ENCODE data around the gene ZNRF3.

ZNRF3 gene

DNA sequence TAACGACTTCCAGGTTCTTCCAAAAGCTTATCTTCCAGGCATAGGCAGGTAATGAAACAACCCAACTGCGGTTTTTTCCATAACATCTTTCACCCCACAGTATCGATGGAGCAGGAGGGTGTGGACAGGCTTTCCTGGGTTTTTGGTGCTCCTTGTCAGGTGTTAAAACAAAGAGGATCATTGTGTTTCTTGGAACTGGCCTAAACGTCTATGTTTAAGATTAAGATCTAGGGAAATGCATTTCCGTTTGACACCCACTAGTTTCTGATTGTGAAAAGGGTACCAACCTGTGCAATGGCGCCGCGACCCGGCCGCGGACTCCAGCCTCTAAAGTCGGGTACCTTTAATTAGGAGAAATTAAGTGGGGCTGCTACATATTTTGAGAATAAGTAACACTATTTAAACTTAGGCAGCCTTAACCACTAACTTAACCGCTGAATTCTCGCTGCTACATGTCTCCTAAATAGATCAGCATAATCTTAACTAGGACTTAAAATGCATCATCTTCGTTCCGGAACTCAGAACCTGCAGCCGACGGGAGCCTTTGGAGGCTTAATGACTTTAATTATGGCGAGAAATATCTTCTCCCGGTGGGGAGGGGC lies 146.7 kb downstream of the ZNRF3 start:
- peak overlapping the region; percentile 28 for H3K4me3 ChIP-seq (replicated peaks; ENCODE audit: low read depth, low read length)
- no peak for DNase-seq (ENCODE audit: extremely low read depth, low read depth)
- no peak for TF ChIP-seq CTCF (IDR thresholded peaks at IDR 0.05; ENCODE audit: low read depth, low read length, missing control alignments)

DNA sequence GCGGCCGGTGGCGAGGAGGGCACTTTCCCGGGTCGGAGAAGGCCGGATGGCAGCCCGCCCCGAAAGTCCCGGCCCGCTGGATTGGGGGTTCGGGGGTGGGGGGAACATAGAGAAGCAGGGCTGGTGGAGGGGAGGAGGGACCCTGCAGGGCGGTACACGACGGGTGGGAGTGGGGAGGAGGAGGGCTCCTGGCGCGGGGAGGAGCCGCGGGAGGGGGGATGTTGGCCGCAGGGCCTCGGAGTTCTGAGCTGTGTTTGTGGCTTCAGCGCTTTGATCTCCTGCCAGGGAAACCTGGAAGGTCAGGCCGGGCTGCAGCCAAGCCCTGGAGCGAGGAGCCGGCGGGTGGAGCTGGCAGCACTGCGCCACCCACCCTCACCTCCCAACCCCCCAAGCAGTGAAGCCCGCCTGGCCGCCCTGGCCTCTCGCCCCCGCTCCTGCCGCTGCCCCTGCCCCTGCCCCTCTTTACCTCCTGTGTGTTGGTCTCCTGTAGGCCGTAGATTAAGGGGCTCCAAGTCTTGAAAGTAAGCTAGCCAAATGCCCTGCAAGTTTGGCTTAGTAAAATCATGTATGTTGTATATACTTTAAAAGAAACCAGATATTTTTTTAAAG lies 147.3 kb downstream of the ZNRF3 start:
- peak; percentile 62 for DNase-seq (ENCODE audit: extremely low read depth, low read depth)
- H3K4me3 ChIP-seq (replicated peaks; ENCODE audit: low read depth, low read length), result peak overlapping the region; percentile 28
- TF ChIP-seq CTCF (IDR thresholded peaks at IDR 0.05; ENCODE audit: low read depth, low read length, missing control alignments), result no peak

DNA sequence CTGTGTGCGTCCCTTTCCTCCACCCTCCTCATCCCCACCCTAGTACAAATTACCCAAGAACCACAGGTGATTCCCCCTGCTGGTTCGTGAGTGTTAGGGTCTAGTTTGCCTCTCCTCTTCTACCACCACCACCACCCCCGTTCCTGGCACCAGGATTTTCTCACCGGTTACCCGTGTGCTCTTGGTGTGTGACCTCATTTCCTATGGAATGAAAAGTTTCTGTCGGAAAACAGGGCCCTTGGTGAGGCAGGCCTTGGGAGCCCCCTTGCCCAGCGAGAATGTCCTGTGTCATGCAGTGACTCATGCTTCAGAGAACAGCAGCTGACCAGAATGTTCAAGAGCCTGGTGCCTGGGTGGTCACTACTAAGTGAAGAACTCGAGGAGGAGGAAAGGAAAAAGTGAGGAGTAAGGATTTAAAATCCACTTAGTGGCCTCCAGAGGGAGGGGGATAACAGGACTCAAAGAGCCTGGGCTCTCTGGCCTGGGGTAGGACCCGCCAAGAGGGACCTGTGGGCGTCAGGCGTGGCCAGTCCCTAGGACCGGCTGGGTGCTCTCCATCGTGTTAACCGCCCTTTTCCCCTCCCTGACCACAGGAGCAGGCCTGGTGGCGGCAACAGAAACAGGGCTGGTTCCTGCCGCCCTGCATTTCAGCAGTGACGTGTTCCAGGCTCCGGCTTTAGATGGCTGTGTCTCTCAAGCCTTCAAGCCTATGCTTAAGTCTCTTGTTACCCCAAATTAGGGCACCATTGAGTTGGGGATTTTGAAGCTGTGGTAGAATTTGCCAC lies 148.0 kb downstream of the ZNRF3 start:
- peak; percentile 89 for DNase-seq (ENCODE audit: extremely low read depth, low read depth)
- TF ChIP-seq CTCF (IDR thresholded peaks at IDR 0.05; ENCODE audit: low read depth, low read length, missing control alignments), result no peak

GRCh38 chr22:29032014-29032475 lies 148.7 kb downstream of the ZNRF3 start:
- peak overlapping the region; percentile 28 for H3K4me3 ChIP-seq (replicated peaks; ENCODE audit: low read depth, low read length)
- no peak for DNase-seq (ENCODE audit: extremely low read depth, low read depth)
- TF ChIP-seq CTCF (IDR thresholded peaks at IDR 0.05; ENCODE audit: low read depth, low read length, missing control alignments), result no peak

More for the DNA sequence above, 148.0 kb downstream of the ZNRF3 start:
- H3K4me3 ChIP-seq (replicated peaks; ENCODE audit: low read depth, low read length), result peak overlapping the region; percentile 28

DNA sequence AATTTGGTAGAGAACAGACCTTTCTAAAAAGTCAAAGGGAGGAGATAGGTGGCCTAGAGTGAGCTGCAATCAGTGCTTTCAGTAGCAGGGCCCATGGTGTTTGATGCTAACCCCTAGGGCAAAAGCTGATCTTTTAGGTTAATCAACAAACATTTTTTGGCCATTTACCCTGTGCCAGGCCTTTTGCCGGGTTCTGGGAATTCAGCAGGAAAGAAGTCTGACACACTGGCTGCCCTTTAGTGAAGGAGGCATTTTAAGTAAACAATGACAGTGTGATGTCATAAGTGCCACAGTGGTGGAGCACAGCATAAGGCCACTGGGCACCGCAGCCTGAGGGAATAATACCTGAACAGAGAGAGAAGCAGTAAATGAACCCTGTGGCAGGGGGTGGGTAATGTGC lies 149.2 kb downstream of the ZNRF3 start:
- no peak overlapping the region for H3K4me3 ChIP-seq (replicated peaks; ENCODE audit: low read depth, low read length)
- no peak for TF ChIP-seq CTCF (IDR thresholded peaks at IDR 0.05; ENCODE audit: low read depth, low read length, missing control alignments)
- DNase-seq (ENCODE audit: extremely low read depth, low read depth), result no peak

GRCh38 chr22:29037340-29037932 lies 154.1 kb downstream of the ZNRF3 start:
- no peak for DNase-seq (ENCODE audit: extremely low read depth, low read depth)
- TF ChIP-seq CTCF (IDR thresholded peaks at IDR 0.05; ENCODE audit: low read depth, low read length, missing control alignments), result no peak
- H3K4me3 ChIP-seq (replicated peaks; ENCODE audit: low read depth, low read length), result no peak overlapping the region

Measured in HFF-Myc (cell line).